OCI-LY7 (cell line): ENCODE measurements around the gene EIF3F. TPM values are rescaled to one million over a fixed set of nuclear protein-coding genes. Genes with fewer than 3 reads are reported as not detected.

Experiments used
- BruUV-seq: library from RNA; stranded (reverse); fragments of 400-500 nt; replicated peaks from 2 replicates; lab custom pipeline; 2021; lab: Mats Ljungman, UMichigan
- CTCF ChIA-PET: fragments of 300-600 bp; sonication (Branson Sonifier 250); formaldehyde crosslinking; loops from one replicate; lab custom pipeline; 2022; ENCODE audit warnings: antibody characterized with exemption; ENCODE audit not compliant: unreplicated experiment; lab: Charles Lee
- POLR2A ChIA-PET: fragments of 300-600 bp; sonication (Branson Sonifier 250); formaldehyde crosslinking; loops from one replicate; lab custom pipeline; 2022; ENCODE audit warnings: antibody characterized with exemption; lab: Charles Lee
- DNase-seq: peaks from one replicate; pipeline ENCODE4 v3.0.0-alpha.2; 2015; ENCODE audit warnings: low spot score
- H2AFZ ChIP-seq: fragments of 200-600 bp; sonication (generic), shearing (Covaris generic); 2 replicates; pipeline ENCODE4 v1.6.1; 2014; ENCODE audit warnings: mild to moderate bottlenecking, antibody characterized with exemption, low read length, moderate library complexity
- H3K27ac ChIP-seq: fragments of 200-600 bp; sonication (generic); 2 replicates; pipeline ENCODE4 v1.5.1; 2014; ENCODE audit warnings: mixed run types, low read depth, mild to moderate bottlenecking, moderate library complexity, low read length, inconsistent platforms; ENCODE audit not compliant: poor library complexity, severe bottlenecking
- H3K36me3 ChIP-seq: fragments of 200-600 bp; sonication (generic); 2 replicates; pipeline ENCODE4 v1.6.1; 2014; ENCODE audit warnings: mild to moderate bottlenecking, antibody characterized with exemption, low read length, moderate library complexity, mixed read lengths; ENCODE audit not compliant: insufficient read depth
- H3K4me1 ChIP-seq: fragments of 200-600 bp; sonication (generic); 2 replicates; pipeline ENCODE4 v1.5.1; 2014; ENCODE audit warnings: mild to moderate bottlenecking, low read length; ENCODE audit not compliant: insufficient read depth, poor library complexity, severe bottlenecking
- H3K4me2 ChIP-seq: fragments of 200-600 bp; sonication (generic); 2 replicates; pipeline ENCODE4 v1.6.1; 2014; ENCODE audit warnings: mild to moderate bottlenecking, low read length
- H3K4me3 ChIP-seq: fragments of 200-600 bp; sonication (generic); 2 replicates; pipeline ENCODE4 v1.5.1; 2014; ENCODE audit warnings: mild to moderate bottlenecking, low read depth, low read length; ENCODE audit not compliant: poor library complexity, severe bottlenecking
- H3K79me2 ChIP-seq: fragments of 200-600 bp; sonication (generic); 2 replicates; pipeline ENCODE4 v1.6.1; 2016; ENCODE audit warnings: low read depth, mild to moderate bottlenecking, low read length, moderate library complexity, mixed read lengths; ENCODE audit not compliant: insufficient read depth
- H3K9me2 ChIP-seq: fragments of 200-600 bp; sonication (generic); 2 replicates; pipeline ENCODE4 v1.6.1; 2016; ENCODE audit warnings: mild to moderate bottlenecking, low read length, mixed read lengths; ENCODE audit not compliant: insufficient read depth
- H3K9me3 ChIP-seq: fragments of 200-600 bp; sonication (generic); 2 replicates; pipeline ENCODE4 v1.6.1; 2014; ENCODE audit warnings: mild to moderate bottlenecking, mixed run types, low read length, mixed read lengths
- H4K20me1 ChIP-seq: fragments of 200-600 bp; sonication (generic); 2 replicates; pipeline ENCODE4 v1.6.1; 2014; ENCODE audit warnings: mild to moderate bottlenecking, antibody characterized with exemption, low read length, moderate library complexity, mixed read lengths; ENCODE audit not compliant: insufficient read depth
- CTCF ChIP-seq: fragments of 200-600 bp; sonication (generic); conservative IDR thresholded peaks from 2 replicates; pipeline ENCODE4 v1.5.1; 2014; ENCODE audit warnings: mild to moderate bottlenecking, antibody characterized with exemption, low read length, moderate library complexity, mixed read lengths
- EZH2phosphoT487 ChIP-seq: fragments of 200-600 bp; sonication (generic); IDR thresholded peaks from 2 replicates; pipeline ENCODE4 v1.6.1; 2018; ENCODE audit warnings: low read depth, borderline replicate concordance, mild to moderate bottlenecking, mixed run types, antibody characterized with exemption, low read length, moderate library complexity, mixed read lengths
- intact Hi-C: fragments of 100-400 bp; cut with micrococcal nuclease; formaldehyde crosslinking; loops from one replicate; pipeline ENCODE4 v1.10.0; 2022; ENCODE audit not compliant: unreplicated experiment
- total RNA-seq, 2 experiments: library from RNA; depleted of rRNA in 1 of 2; stranded (reverse); fragments of >200 nt in 1 of 2; shearing (Covaris generic) in 1 of 2; gene quantifications; 2 replicates each; pipeline ENCODE4 v1.2.3, GENCODE V29; 2014 to 2022

Gene EIF3F
- total RNA-seq, 2 experiments from 2014 or later: 367 to 376 TPM

GRCh38 chr11:8025816-8026215, 38.7 kb downstream of the EIF3F start:
- Histone ChIP-seq H3K9me2 (no peaks in the 10 kb centered on the region), H4K20me1 (no peaks in the 10 kb centered on the region), H3K79me2 (no peaks in the 10 kb centered on the region), H3K4me1 (no peaks in the 10 kb centered on the region), H3K9me3 (no peaks in the 10 kb centered on the region), H3K4me2 (no peak overlapping the region), H3K36me3 (no peaks in the 10 kb centered on the region), H3K4me3 (no peak overlapping the region), H3K27ac (no peak overlapping the region), H2AFZ (no peak overlapping the region)
- DNase-seq: no peak
- POLR2A ChIA-PET: no interaction called here
- BruUV-seq: no TSS peak
- intact Hi-C loops: no loop called here
- CTCF ChIA-PET: no interaction called here
- TF ChIP-seq EZH2phosphoT487 (no peak), CTCF (no peak)

- no peak for TF ChIP-seq CTCF
- TF ChIP-seq EZH2phosphoT487: no peak
- H3K4me3 ChIP-seq: no peak overlapping the region
- H4K20me1 ChIP-seq: no peaks in the 10 kb centered on the region
- CTCF ChIA-PET: no interaction called here
- DNase-seq: no peak
- no peak overlapping the region for H3K27ac ChIP-seq
- no peaks in the 10 kb centered on the region for H3K4me1 ChIP-seq
- intact Hi-C loops: no loop called here
- H3K79me2 ChIP-seq: no peaks in the 10 kb centered on the region
- BruUV-seq: no TSS peak
- no peak overlapping the region for H3K4me2 ChIP-seq
- H2AFZ ChIP-seq: no peak overlapping the region
- no peaks in the 10 kb centered on the region for H3K9me3 ChIP-seq
- no peaks in the 10 kb centered on the region for H3K9me2 ChIP-seq
- no peaks in the 10 kb centered on the region for H3K36me3 ChIP-seq
- POLR2A ChIA-PET: no interaction called here
These were observed 39.8 kb downstream of the EIF3F start for GRCh38 chr11:8026982-8027381.

GRCh38 chr11:8028766-8029165, 41.6 kb downstream of the EIF3F start:
- H3K9me2 ChIP-seq: no peaks in the 10 kb centered on the region
- no peak overlapping the region for H2AFZ ChIP-seq
- intact Hi-C loops: no loop called here
- H3K9me3 ChIP-seq: no peaks in the 10 kb centered on the region
- DNase-seq: no peak
- H3K36me3 ChIP-seq: no peaks in the 10 kb centered on the region
- no TSS peak for BruUV-seq
- no peak overlapping the region for H3K27ac ChIP-seq
- TF ChIP-seq EZH2phosphoT487 (no peak), CTCF (no peak)
- no peaks in the 10 kb centered on the region for H3K79me2 ChIP-seq
- H3K4me3 ChIP-seq: no peak overlapping the region
- CTCF ChIA-PET: no interaction called here
- POLR2A ChIA-PET: interaction anchor here (0.7 kb wide), 2 partner anchors 443 to 924 kb away, joined by 3 read pairs; no protein-coding TSS in a partner anchor
- H4K20me1 ChIP-seq: no peaks in the 10 kb centered on the region
- no peak overlapping the region for H3K4me2 ChIP-seq
- H3K4me1 ChIP-seq: no peaks in the 10 kb centered on the region
